Rectal smooth muscle tissue (tissue), 1 donor: ENCODE results near the gene GSN.
"Not testable (repeated sequence)": the region's sequence is repeated elsewhere in the genome, so short reads cannot be mapped to it uniquely, and the experiment has no call there.

Experiments used
- H3K27ac ChIP-seq: one replicate; pipeline ENCODE4 v1.7.0; 2013; ENCODE audit warnings: low read depth, low read length, inconsistent platforms
- H3K27me3 ChIP-seq: one replicate; pipeline ENCODE4 v1.7.0; 2013; ENCODE audit warnings: low read length; ENCODE audit not compliant: control insufficient read depth, insufficient read depth
- H3K36me3 ChIP-seq: one replicate; pipeline ENCODE4 v1.7.0; 2013; ENCODE audit warnings: low read length; ENCODE audit not compliant: control insufficient read depth, insufficient read depth
- H3K4me1 ChIP-seq: one replicate; pipeline ENCODE4 v1.7.0; 2013; ENCODE audit warnings: low read length; ENCODE audit not compliant: control insufficient read depth, insufficient read depth
- H3K4me3 ChIP-seq: one replicate; pipeline ENCODE4 v1.7.0; 2013; ENCODE audit warnings: low read length
- H3K9ac ChIP-seq: one replicate; pipeline ENCODE4 v1.7.0; 2013; ENCODE audit warnings: low read length

GSN gene

DNA sequence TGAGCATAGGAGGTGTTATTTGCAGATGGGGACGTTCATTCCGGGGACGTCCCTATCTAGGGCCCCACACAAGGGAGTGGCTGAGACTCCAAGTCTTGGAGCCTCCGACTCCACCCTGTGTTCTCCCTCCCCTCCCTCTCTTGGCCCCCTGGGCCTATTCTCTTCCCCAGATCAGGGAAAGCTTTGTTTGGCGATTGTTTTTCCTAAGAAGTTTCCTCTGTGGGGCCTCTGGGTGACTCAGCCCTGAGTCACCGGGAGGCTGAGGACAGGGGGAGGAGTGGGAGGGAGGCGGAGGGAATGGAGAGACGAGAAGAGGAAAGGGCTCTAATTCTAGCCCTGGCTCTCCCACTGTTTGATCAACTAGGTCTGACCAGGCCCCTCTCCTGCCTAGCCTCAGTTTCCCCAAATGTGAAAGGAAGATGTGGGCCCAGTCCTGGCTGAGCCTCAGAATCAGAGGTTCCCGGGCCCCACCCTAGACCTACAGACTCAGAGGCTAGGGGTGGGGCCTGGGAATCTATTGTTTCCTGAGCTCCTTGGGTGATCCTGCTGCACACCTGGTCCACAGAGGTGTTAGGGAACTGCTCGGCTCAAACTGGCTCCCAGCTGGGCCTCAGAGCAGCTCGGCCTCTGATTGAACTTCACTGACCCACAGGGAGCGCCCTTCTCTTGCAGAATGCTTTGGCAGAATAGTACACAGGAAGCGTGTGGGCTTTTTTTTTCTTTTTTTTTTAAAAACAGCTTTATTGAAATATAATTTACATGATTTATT is 19.2 kb downstream of the GSN start:
- H3K4me3 ChIP-seq = peak overlapping the region; percentile 39
- peak overlapping the region; percentile 52 for H3K9ac ChIP-seq
- no peaks in the 10 kb centered on the region for H3K27me3 ChIP-seq
- H3K27ac ChIP-seq = peak overlapping the region; percentile 100
- H3K4me1 ChIP-seq = peaks cover 81% of the 10 kb centered on the region
- H3K36me3 ChIP-seq = peaks cover 3% of the 10 kb centered on the region

DNA sequence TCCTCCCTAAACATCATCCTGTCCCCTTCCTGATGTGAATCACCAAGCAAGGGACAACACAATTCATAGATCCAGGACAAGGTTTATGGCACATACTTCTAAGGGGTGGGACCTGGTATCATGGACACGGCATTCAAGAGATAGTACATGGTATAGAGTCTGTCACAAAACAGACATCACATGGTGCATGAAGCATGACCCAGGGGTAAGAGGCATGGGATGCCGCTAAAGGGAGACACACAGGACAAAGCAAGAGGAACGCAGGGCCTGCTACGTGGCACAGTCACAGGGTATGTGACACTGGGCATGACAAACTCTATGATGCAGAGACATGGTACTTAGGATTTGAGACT is 20.7 kb downstream of the GSN start:
- Histone ChIP-seq H3K4me3 (peak overlapping the region; percentile 6), H3K27me3 (no peaks in the 10 kb centered on the region), H3K9ac (peak overlapping the region; percentile 72), H3K36me3 (peaks cover 3% of the 10 kb centered on the region), H3K27ac (peak overlapping the region; percentile 100), H3K4me1 (peaks cover 78% of the 10 kb centered on the region)

DNA sequence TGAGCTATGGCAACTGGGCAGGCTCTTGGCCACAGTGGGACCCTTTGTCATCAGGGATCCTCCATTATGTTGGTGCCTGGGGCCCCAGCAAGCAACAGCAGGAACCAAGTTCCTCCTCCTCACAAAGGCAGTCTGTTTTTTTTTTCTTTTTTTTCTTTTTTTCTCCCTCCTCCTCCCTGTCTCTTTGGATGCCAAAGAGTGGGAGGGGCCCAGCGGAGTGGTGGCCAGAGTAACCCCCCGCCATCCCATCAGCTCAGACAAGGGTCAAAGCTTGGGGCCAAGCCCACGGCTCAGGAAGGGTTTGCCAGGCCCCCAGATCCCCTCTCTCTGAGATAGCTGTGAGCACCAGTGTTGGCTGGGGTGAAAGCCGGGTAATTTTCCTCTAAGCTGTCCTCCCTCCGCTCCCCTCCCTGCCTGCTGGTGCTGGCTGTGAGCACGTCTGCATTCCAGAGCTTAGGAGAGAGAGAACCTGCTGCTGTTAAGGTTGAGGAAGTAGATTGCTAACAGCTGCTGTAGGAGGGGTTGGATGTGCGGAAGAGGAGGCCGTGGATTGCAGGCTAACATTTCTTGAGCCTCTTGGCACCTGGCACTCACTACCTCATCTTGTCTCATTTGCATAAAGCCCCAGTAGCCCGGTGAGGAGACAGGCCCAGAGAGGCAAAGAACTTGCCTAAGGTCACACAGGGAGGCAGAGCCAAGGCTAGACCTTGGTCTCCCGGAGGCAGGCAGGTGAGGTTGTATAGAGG is 21.2 kb downstream of the GSN start:
- peak overlapping the region; percentile 72 for H3K9ac ChIP-seq
- peak overlapping the region; percentile 100 for H3K27ac ChIP-seq
- peaks cover 3% of the 10 kb centered on the region for H3K36me3 ChIP-seq
- H3K4me3 ChIP-seq = peak overlapping the region; percentile 49
- H3K4me1 ChIP-seq = peaks cover 78% of the 10 kb centered on the region
- no peaks in the 10 kb centered on the region for H3K27me3 ChIP-seq

DNA sequence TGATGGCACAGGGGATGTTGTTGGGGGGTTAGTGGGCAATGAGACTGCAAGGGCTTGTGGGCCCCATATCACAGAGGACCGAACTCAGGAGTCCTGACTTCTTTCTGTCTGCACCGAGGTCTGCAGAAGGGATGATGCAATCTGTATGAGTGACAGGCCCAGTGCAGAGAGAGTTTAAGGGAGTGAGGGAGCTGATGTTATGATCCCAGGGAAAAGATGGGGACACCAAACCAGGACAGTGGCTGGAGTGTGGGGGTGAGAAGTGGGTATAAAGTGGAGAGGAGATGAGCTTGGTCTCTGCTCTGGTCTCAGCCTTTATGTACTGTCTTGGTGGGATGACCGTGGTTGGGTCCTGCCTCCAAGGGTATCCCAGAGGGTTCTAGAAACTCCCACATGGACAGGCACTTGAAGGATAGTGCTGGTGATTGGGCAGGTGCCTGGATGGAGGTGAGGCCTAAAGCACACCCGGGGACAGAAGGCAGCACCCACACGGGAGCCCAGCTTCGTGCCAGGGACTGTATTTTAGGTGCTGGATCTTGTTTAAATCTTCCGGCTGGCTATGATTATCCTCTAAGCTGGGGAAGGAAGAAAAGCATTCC is 21.9 kb downstream of the GSN start:
- Histone ChIP-seq H3K4me3 (peak overlapping the region; percentile 49), H3K27ac (peak overlapping the region; percentile 100), H3K36me3 (no peaks in the 10 kb centered on the region), H3K9ac (peak overlapping the region; percentile 34), H3K27me3 (no peaks in the 10 kb centered on the region), H3K4me1 (peaks cover 78% of the 10 kb centered on the region)

DNA sequence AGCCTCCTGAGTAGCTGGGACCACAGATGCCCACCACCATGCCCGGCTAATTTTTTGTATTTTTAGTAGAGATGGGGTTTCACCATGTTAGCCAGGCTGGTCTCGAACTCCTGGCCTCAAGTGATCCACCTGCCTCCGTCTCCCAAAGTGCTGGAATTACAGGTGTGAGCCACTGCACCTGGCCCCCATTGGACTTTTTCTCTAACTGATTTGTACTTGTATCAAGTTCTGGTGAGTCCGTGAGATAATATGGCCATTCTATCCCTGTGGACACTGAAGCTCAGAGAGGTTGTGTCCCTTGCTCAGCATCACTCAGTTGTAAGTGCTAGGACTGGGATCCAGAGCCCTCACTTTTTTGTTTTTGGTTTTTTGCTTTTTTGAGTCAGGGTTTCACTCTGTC is 23.6 kb downstream of the GSN start:
- not testable (repeated sequence) for H3K36me3 ChIP-seq, H3K9ac ChIP-seq, H3K27me3 ChIP-seq, H3K4me3 ChIP-seq
- H3K4me1 ChIP-seq = peaks cover 76% of the 10 kb centered on the region
- peak overlapping the region; percentile 53 for H3K27ac ChIP-seq

DNA sequence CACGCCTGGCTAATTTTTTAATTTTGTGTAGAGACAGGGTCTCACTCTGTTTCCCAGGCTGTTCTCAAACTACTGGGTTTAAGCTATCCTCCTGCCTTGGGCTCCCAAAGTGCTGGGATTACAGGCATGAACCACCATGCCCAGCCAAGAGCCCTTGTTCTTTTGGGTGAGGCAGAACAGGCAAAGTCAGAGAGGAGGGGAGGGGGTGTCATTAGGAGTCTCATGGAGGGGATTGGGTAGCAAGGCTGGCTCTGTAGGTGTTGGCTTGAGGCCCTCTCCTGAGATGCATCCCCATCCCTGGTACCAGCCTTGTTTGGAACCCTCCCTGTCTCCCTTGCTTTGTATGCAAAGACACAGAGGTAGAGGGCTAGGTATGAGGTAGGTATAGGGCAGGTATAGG is 24.1 kb downstream of the GSN start:
- Histone ChIP-seq H3K4me1 (peaks cover 72% of the 10 kb centered on the region), H3K27ac (peak overlapping the region; percentile 53), H3K9ac (no peak overlapping the region), H3K4me3 (no peak overlapping the region), H3K36me3 (no peaks in the 10 kb centered on the region), H3K27me3 (no peaks in the 10 kb centered on the region)

DNA sequence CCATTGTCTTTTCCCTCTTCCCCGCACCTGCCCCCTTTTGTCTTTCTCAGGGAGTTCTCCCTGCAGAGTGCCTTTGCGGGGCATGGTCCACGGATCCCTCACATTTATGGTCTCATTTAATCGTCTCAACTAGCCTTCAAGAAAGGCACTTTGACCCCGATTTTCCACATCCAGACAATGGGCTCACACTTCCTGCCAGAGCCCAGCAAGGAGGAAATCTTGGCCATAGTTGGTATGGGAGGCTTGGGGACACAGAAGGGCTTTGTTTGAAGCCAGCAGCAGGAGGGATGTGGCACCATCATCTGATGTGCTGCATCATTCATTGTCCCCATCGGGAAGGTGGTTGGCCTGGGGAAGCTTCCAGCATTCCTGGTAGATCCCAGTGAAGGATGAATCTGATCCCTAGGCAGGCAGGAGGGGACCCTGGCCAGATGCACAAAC is 24.9 kb downstream of the GSN start:
- Histone ChIP-seq H3K27ac (peak overlapping the region; percentile 53), H3K9ac (no peak overlapping the region), H3K4me1 (peaks cover 71% of the 10 kb centered on the region), H3K36me3 (no peaks in the 10 kb centered on the region), H3K27me3 (no peaks in the 10 kb centered on the region), H3K4me3 (no peak overlapping the region)

DNA sequence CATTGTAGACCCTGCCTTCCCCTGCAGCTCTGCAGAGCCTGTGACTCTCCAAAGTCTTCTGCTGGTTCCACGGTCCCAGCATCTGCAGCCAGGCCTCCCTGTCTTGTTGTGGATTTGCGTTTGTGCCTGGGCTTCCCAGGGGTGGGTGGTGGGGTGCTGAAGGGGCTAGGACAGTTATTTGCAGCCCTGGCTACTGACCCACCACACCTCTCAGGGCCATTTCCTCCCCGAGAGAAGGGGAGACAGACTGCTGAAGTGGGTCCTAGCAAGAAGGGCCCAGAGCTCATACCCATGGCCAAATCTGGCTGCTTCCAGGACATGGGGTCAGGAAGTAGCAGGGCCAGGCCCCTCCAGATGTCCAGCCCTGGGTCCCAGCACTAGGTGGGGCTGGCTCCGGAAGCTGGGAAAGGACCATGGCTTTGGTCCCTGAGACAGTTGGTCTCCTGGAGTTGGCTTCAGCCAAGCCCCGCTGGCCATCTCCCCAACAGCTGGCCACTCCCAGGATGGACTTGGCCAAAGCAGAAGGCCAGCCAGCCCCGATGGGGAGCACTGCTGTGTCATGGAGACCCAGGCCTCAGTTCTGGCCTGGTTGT is 26.3 kb downstream of the GSN start:
- no peak overlapping the region for H3K9ac ChIP-seq
- no peaks in the 10 kb centered on the region for H3K36me3 ChIP-seq
- peak overlapping the region; percentile 93 for H3K27ac ChIP-seq
- peaks cover 71% of the 10 kb centered on the region for H3K4me1 ChIP-seq
- H3K27me3 ChIP-seq = no peaks in the 10 kb centered on the region
- H3K4me3 ChIP-seq = peak overlapping the region; percentile 19

DNA sequence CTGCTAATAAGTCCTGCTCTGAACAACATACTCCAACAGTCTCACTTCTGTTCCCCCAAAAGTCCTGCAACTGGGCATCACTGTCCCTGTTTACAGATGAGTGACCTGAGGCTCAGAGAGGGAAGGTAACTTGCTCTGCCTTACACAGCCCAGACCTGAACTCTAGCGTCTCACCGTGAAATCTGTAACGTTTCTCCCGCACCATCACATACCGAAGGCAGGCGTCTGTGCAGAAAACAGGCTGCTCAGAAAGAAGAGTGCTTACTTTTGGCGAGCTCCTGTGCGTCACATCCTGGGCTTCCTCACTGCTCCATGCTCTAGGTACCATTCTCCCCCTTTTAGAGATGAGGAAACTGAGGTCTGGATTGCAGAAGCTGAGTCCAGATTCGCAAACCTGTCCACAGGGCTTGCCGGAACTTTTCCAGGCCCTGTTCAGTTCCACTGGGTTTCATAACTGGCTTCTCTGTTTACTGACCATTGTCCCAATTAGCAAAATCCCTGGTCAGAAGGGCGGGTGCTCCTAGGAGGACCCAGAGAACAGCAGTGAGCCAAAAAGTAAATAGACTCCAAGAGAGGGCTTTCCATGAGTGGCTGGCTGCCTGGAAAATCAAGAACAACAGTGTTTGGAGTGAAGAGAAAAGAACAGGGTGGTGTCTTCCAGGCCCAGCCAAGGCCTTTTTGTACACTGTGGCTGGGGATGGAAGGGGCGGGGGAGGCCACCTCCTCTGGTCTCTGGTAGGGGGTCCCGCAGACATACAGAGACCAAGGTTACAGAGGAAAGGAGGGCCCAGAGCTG is 27.1 kb downstream of the GSN start:
- peak overlapping the region; percentile 34 for H3K4me3 ChIP-seq
- peaks cover 65% of the 10 kb centered on the region for H3K4me1 ChIP-seq
- H3K27me3 ChIP-seq = no peaks in the 10 kb centered on the region
- H3K9ac ChIP-seq = no peak overlapping the region
- peak overlapping the region; percentile 93 for H3K27ac ChIP-seq
- H3K36me3 ChIP-seq = no peaks in the 10 kb centered on the region

DNA sequence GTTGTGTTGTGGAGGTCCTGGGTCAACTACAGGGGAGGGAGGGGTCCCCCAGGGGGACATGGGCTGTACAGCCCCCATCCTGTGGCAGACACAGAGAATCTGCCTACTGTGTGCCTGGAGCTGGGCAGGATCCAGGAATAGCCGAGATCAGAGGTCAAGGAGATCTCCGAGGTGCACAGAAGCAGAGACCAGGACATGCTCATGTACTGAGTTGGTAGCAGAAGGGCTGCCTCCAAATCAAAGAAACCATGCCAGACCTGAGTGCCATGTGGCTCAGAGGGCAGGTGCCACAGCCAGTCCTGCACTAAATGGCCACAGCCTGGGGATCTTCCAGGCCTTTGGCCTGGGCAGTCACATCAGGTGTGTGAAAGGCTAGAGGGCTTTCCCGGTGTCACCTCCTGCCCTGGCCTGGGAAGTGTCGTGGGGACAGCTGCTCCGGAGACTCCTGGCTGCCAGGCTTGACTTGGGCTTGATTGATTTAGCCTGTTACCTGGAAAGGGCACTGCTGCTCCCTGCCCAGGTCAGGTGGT is 27.8 kb downstream of the GSN start:
- Histone ChIP-seq H3K27me3 (no peaks in the 10 kb centered on the region), H3K27ac (peak overlapping the region; percentile 93), H3K36me3 (no peaks in the 10 kb centered on the region), H3K9ac (no peak overlapping the region), H3K4me1 (peaks cover 62% of the 10 kb centered on the region), H3K4me3 (no peak overlapping the region)

DNA sequence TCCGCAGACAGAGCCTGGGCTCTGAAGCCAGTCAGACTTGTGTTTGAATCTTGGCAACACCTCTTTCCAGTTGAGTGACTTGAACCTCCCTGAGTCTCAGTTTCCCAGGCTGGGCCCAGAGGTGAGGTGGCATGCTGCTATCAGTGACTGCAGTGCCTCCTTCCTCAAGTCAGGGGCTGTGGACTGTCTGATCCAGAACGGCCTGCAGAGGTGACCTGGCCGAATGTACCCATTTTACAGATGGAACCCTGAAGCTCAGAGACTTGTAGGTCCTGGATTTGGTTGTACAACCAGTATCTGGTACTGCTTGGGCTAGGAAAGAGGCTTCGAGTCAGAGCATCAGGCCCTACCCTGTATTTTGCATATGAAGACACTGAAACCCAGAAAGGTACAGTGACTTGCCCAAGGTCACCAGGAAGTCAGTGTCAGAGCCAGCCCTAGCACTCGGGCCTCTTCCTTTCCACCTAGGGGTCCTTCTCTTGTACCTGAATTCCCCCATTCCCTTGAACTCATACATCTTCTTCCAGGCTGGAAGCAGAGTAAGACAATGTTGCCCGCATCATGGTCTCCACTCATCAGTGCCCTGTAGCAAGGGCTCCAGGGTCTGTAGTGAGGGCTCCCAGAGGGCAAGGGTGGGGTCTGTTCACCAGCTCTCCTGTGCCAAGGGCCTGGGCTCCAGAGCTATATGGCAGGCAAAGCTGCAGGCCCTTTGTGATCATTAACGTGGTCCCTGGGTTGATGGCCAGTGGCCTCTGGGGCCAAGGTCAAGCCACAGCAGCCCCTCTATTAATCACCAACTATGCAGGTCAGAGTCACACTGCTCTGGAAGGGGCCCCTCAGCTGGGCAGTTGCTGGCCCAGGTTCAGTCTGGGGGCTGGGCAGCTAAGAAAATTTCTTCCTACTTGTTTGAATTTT is 28.5 kb downstream of the GSN start:
- Histone ChIP-seq H3K9ac (no peak overlapping the region), H3K4me1 (peaks cover 65% of the 10 kb centered on the region), H3K27ac (peak overlapping the region; percentile 93), H3K4me3 (no peak overlapping the region), H3K27me3 (no peaks in the 10 kb centered on the region), H3K36me3 (no peaks in the 10 kb centered on the region)
